ENCODE measurements around the gene CHCHD6. TPM values are rescaled to one million over a fixed set of nuclear protein-coding genes. Genes with fewer than 3 reads are reported as not detected.

The CHCHD6 gene
- total RNA-seq, 1 experiment from 2014 or later: 40.9 TPM

GRCh38 chr3:126983276-126983652 lies 279.2 kb downstream of the CHCHD6 start:
- Mint-ChIP-seq H3K36me3 (no peaks in the 10 kb centered on the region), H3K4me1 (peaks cover 9% of the 10 kb centered on the region), H3K4me3 (no peak overlapping the region), H3K27me3 (ENCODE audit: low read depth) (peaks cover 21% of the 10 kb centered on the region), H3K9me3 (no peaks in the 10 kb centered on the region; the same call in 1 of the 2 replicates), H3K27ac (no peak overlapping the region)
- CTCF ChIA-PET: interaction anchor here (0.6 to 5.0 kb wide), 10 partner anchors 10 to 472 kb away, joined by 3 to 34 read pairs (median 4); no protein-coding TSS in a partner anchor
- TF ChIP-seq HMGA2 (CRISPR knock-in tag; IDR thresholded peaks at IDR 0.05) (no peak), MXD4 (CRISPR knock-in tag; IDR thresholded peaks at IDR 0.05; ENCODE audit: borderline replicate concordance) (no peak), KAT7 (CRISPR knock-in tag; IDR thresholded peaks at IDR 0.05; ENCODE audit: borderline replicate concordance) (no peak), ZNF396 (CRISPR knock-in tag; IDR thresholded peaks at IDR 0.05; ENCODE audit: borderline replicate concordance) (no peak), NFE2L1 (CRISPR knock-in tag; IDR thresholded peaks at IDR 0.05) (no peak), FOXP1 (CRISPR knock-in tag; IDR thresholded peaks at IDR 0.05; ENCODE audit: borderline replicate concordance) (no peak), ZMAT4 (CRISPR knock-in tag; IDR thresholded peaks at IDR 0.05) (no peak), IRF1 (CRISPR knock-in tag; IDR thresholded peaks at IDR 0.05) (no peak), NFATC4 (CRISPR knock-in tag; IDR thresholded peaks at IDR 0.05) (no peak), SMAD4 (CRISPR knock-in tag; IDR thresholded peaks at IDR 0.05) (no peak), FOXP4 (CRISPR knock-in tag; IDR thresholded peaks at IDR 0.05) (no peak), MYBL2 (CRISPR knock-in tag; IDR thresholded peaks at IDR 0.05) (no peak)
- POLR2A ChIA-PET: interaction anchor here (1.2 kb wide), 1 partner anchor 311 kb away, joined by 3 read pairs; no protein-coding TSS in a partner anchor
- DNase-seq (ENCODE audit: low spot score): no peak
- ATAC-seq: no peak

GRCh38 chr3:126983653-126984390 lies 279.8 kb downstream of the CHCHD6 start:
- no peaks in the 10 kb centered on the region for H3K9me3 Mint-ChIP-seq
- POLR2A ChIA-PET: interaction anchor here (0.9 to 1.2 kb wide), 2 partner anchors 246 to 311 kb away, joined by 3 read pairs; no protein-coding TSS in a partner anchor
- H3K4me3 Mint-ChIP-seq: peak overlapping the region; percentile 64
- H3K4me1 Mint-ChIP-seq: peaks cover 9% of the 10 kb centered on the region
- no peak overlapping the region for H3K27ac Mint-ChIP-seq
- 0 out of 2 replicates have a peak, but pooled peaks have one; percentile 36 for TF ChIP-seq RELA (CRISPR knock-in tag; IDR thresholded peaks at IDR 0.05; ENCODE audit: borderline replicate concordance)
- no peak for TF ChIP-seq NR1H2 (CRISPR knock-in tag; IDR thresholded peaks at IDR 0.05)
- peak; percentile 71; the same call in 1 of the 2 replicates for TF ChIP-seq HMGXB4 (CRISPR knock-in tag; IDR thresholded peaks at IDR 0.05)
- TF ChIP-seq ZNF281 (CRISPR knock-in tag; IDR thresholded peaks at IDR 0.05): no peak
- 0 out of 2 replicates have a peak, but pooled peaks have one; percentile 58 for TF ChIP-seq ELF4 (CRISPR knock-in tag; IDR thresholded peaks at IDR 0.05; ENCODE audit: low read depth)
- H3K36me3 Mint-ChIP-seq: no peaks in the 10 kb centered on the region
- ATAC-seq (peak; percentile 56), DNase-seq (ENCODE audit: low spot score) (peak; percentile 77)
- CTCF ChIA-PET: interaction anchor here (0.6 to 5.0 kb wide), 12 partner anchors 11 to 490 kb away, joined by 3 to 34 read pairs (median 4); no protein-coding TSS in a partner anchor
- peaks cover 21% of the 10 kb centered on the region for H3K27me3 Mint-ChIP-seq (ENCODE audit: low read depth)

Data from WTC11 (cell line).